Measurements from ENCODE around the gene COPE. TPM values are rescaled to one million over a fixed set of nuclear protein-coding genes. Genes with fewer than 3 reads are reported as not detected.

COPE gene
- total RNA-seq, 1 donor from 2014 or later = 128 TPM

DNA sequence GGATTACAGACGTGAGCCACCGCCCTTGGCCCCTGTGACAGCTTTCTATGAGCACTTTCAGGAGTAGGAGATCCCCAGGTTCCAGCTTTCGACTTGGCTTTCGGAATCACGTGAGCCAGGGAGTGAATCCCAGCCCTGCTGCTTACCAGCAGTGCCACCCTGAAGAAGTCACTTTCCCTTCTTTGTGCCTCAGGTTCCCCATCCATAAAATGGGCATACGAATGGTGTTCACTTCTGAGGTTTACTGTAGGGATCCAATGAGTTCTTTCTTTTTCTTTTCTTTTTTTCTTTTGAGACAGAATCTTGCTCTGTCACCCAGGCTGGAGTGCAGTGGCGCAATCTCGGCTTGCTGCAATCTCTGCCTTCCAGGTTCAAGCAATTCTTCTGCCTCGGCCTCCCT lies 26.1 kb upstream of the COPE start:
- intact Hi-C loops (cut with micrococcal nuclease) = no loop called here
- TF ChIP-seq, protein P1, sequence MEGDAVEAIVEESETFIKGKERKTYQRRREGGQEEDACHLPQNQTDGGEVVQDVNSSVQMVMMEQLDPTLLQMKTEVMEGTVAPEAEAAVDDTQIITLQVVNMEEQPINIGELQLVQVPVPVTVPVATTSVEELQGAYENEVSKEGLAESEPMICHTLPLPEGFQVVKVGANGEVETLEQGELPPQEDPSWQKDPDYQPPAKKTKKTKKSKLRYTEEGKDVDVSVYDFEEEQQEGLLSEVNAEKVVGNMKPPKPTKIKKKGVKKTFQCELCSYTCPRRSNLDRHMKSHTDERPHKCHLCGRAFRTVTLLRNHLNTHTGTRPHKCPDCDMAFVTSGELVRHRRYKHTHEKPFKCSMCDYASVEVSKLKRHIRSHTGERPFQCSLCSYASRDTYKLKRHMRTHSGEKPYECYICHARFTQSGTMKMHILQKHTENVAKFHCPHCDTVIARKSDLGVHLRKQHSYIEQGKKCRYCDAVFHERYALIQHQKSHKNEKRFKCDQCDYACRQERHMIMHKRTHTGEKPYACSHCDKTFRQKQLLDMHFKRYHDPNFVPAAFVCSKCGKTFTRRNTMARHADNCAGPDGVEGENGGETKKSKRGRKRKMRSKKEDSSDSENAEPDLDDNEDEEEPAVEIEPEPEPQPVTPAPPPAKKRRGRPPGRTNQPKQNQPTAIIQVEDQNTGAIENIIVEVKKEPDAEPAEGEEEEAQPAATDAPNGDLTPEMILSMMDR (IDR thresholded peaks at IDR 0.05; ENCODE audit: borderline replicate concordance) = no peak
- H3K27me3 ChIP-seq (ENCODE audit: low read depth) = no peaks in the 10 kb centered on the region

DNA sequence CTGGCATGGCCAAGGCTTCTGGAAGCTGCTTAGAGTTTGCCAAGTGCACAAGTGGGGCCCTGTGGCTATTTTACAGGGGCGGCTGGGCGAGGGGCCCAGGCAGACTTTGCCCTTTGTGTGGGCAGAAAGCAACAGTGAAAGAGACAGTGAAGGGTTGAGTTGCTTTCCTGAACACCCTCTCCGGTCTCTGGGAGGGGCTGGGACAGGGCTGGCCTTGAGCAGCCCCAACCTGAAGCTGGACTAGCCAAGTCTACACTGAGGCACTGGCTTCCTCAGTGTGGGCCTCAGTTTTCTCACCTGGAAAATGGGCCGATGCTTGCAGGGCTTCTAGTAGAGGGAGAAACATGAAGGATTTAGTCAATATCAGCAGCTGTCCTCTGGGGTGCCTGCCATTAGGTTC lies 24.3 kb upstream of the COPE start:
- Histone ChIP-seq H3K4me1 (peaks cover 20% of the 10 kb centered on the region), H3K27ac (replicated peaks) (no peak overlapping the region), H3K4me3 (no peak overlapping the region), H3K36me3 (no peaks in the 10 kb centered on the region), H3K27me3 (ENCODE audit: low read depth) (no peaks in the 10 kb centered on the region), H3K9me3 (replicated peaks) (no peaks in the 10 kb centered on the region)
- no peak for DNase-seq
- intact Hi-C loops (cut with micrococcal nuclease) = no loop called here
- TF ChIP-seq, protein P1 (IDR thresholded peaks at IDR 0.05; ENCODE audit: borderline replicate concordance) = no peak

More for the DNA sequence above, 26.1 kb upstream of the COPE start:
- Histone ChIP-seq H3K9me3 (replicated peaks) (no peaks in the 10 kb centered on the region), H3K4me1 (peaks cover 10% of the 10 kb centered on the region), H3K27ac (replicated peaks) (no peak overlapping the region), H3K4me3 (no peak overlapping the region), H3K36me3 (no peaks in the 10 kb centered on the region)
- DNase-seq = no peak

DNA sequence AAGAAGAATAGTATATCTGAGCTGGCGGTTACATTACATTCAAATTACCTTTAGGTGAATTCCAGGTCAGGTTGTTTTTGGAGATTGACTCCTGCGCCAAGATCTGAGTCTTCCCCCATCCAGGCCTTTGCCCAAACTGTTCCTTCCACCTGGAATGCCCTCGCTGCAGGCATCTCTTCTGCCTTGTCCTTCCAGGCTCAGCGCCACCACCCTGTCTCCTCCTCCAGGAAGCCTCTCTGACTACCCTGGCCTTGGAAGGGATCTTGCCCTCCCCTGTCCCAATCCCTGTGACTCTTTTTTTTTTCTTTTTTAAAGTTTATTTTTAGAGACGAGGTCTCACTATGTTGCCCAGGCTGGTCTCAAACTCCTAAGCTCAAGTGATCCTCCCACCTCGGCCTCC lies 23.5 kb upstream of the COPE start:
- Histone ChIP-seq H3K4me3 (no peak overlapping the region), H3K27ac (replicated peaks) (no peak overlapping the region), H3K9me3 (replicated peaks) (no peaks in the 10 kb centered on the region), H3K4me1 (peaks cover 20% of the 10 kb centered on the region), H3K36me3 (no peaks in the 10 kb centered on the region), H3K27me3 (ENCODE audit: low read depth) (no peaks in the 10 kb centered on the region)
- intact Hi-C loops (cut with micrococcal nuclease) = no loop called here
- TF ChIP-seq, protein P1 (IDR thresholded peaks at IDR 0.05; ENCODE audit: borderline replicate concordance) = no peak
- no peak for DNase-seq

DNA sequence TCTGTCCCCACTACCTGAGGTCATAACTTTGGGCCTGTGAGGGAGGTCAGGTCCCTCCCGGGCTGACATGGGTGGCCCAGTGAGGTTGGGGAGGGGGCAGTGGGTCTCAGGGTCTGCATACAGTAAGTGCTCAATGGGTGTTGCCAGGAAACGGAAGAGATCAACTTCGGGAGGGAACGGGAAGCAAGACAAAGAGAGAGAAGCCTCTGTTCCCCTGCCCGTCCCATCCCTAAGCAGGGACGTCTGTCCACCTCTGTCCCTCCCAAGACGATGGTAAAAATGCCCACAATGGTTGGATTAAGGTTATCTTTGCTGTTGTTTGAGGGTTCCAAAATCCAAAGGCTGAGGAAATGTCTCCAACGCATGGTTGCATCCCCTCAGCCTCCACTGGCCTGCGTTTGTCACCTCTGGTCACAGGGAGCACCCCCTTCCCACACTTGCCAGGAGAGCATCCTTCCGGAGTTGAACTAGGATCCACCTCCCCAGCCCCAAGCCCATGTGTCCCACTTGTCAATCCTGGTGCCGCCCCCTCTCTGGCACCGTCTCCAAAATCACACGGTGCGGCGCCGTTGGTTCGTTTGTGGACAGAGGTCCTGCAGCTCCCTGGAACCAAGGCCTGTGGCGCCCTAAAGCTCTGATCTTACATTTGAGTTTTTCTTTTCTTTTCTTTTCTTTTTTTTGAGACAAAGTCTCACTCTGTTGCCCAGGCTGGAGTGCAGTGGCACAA lies 22.6 kb upstream of the COPE start:
- no peak for DNase-seq
- no peaks in the 10 kb centered on the region for H3K27me3 ChIP-seq (ENCODE audit: low read depth)
- H3K27ac ChIP-seq (replicated peaks) = no peak overlapping the region
- no peaks in the 10 kb centered on the region for H3K9me3 ChIP-seq (replicated peaks)
- H3K4me1 ChIP-seq = peaks cover 20% of the 10 kb centered on the region
- H3K36me3 ChIP-seq = no peaks in the 10 kb centered on the region
- H3K4me3 ChIP-seq = peak overlapping the region; percentile 78
- intact Hi-C loops (cut with micrococcal nuclease) = no loop called here
- TF ChIP-seq, protein P1 (IDR thresholded peaks at IDR 0.05; ENCODE audit: borderline replicate concordance) = no peak

DNA sequence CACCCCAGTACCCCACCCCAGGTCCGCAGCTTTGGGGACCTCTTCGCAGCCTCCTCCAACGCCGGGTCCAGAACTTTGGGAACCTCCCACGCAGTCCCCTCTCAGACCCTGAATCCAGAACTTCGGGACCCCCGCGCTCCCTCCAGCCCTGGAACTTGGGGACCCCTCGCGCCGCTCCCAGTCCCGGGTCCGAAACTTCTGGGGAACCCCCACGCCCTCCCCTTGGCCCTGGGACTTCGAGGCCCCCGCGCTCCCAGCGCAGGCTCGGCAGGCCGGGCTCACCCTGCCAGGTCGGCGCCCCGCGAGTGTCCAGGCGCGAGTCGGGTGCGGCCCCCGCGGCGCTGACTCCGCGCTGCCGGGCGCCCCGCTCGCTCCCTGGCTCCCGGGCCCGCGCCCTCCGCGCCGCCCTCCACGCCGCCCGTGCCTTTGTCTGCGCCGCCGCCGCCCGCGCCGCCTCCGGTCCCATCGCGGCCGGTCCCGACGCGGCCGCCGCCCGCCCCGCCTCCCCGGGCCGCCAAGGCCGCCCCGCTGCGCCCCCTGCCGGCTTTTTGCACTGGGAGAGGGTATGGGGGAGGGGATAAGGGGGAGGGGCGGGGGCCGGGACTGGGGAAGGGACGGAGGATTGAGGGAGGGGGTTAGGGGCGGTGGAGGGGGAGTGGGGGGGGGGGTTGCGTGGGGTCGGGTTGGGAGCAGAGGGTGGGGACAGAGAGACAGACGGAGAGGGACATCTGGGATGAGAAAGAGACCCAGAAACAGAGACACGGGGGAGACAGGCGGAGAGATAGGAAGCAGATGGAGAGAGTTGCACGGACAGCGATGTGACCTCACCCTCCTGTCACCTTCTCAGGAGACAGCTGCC lies 21.8 kb upstream of the COPE start, which contains the start of gene HOMER3:
TSS of gene HOMER3 (minus strand) at position 449 of the 859 bp plus-strand sequence. CDS start 2,235 bp downstream, outside the sequence.
- Histone ChIP-seq H3K4me1 (peaks cover 20% of the 10 kb centered on the region), H3K9me3 (replicated peaks) (no peaks in the 10 kb centered on the region), H3K27me3 (ENCODE audit: low read depth) (no peaks in the 10 kb centered on the region), H3K27ac (replicated peaks) (peak within 1 kb of the TSS; percentile 47), H3K36me3 (peaks cover 6% of the 10 kb centered on the region), H3K4me3 (peak within 1 kb of the TSS; percentile 78)
- TF ChIP-seq, protein P1 (IDR thresholded peaks at IDR 0.05; ENCODE audit: borderline replicate concordance) = peak; percentile 36
- intact Hi-C loops (cut with micrococcal nuclease) = no loop called here
- DNase-seq = peak; percentile 85
